OCI-M2 (cell line): Measurements from ENCODE around the gene MFSD12.

Experiments used
- DNase-seq: peaks from one replicate; lab custom pipeline; 2025; ENCODE audit not compliant: unreplicated experiment; lab: John Stamatoyannopoulos, UW

Gene MFSD12

GRCh38 chr19:3563709-3564524, 6.5 kb upstream of the MFSD12 start:
- DNase-seq: no peak

GRCh38 chr19:3556978-3557460, 367 bp downstream of the MFSD12 start:
- DNase-seq: no peak

GRCh38 chr19:3556423-3556977, 886 bp downstream of the MFSD12 start:
- DNase-seq: no peak

GRCh38 chr19:3555653-3556422, 1.5 kb downstream of the MFSD12 start:
- no peak for DNase-seq

GRCh38 chr19:3554254-3555083, 2.9 kb downstream of the MFSD12 start:
- no peak for DNase-seq

GRCh38 chr19:3551792-3552095, 5.6 kb downstream of the MFSD12 start:
- DNase-seq: no peak

GRCh38 chr19:3550947-3551791, 6.2 kb downstream of the MFSD12 start:
- no peak for DNase-seq

- DNase-seq: no peak
Observed at GRCh38 chr19:3549816-3550215, 7.6 kb downstream of the MFSD12 start.

GRCh38 chr19:3548606-3549005, 8.8 kb downstream of the MFSD12 start:
- no peak for DNase-seq

- no peak for DNase-seq
Observed at GRCh38 chr19:3547767-3548282, 9.6 kb downstream of the MFSD12 start.

- no peak for DNase-seq
Observed at GRCh38 chr19:3547301-3547731, 10.1 kb downstream of the MFSD12 start.

GRCh38 chr19:3546119-3546518, 11.3 kb downstream of the MFSD12 start:
- no peak for DNase-seq

- no peak for DNase-seq
Observed at GRCh38 chr19:3545669-3546034, 11.7 kb downstream of the MFSD12 start.

GRCh38 chr19:3544742-3545668, 12.4 kb downstream of the MFSD12 start:
- DNase-seq: no peak

- DNase-seq: no peak
Observed at GRCh38 chr19:3544058-3544376, 13.4 kb downstream of the MFSD12 start.

- no peak for DNase-seq
Observed at GRCh38 chr19:3543150-3544057, 14.0 kb downstream of the MFSD12 start.

GRCh38 chr19:3539756-3540118, 17.6 kb downstream of the MFSD12 start:
- no peak for DNase-seq
